Ovary (tissue), 3 donors: Measurements from ENCODE around the gene ARR3.

Experiments used
- CTCF ChIP-seq, 3 donors: fragments of 450-650 bp in 2 of 3; fragments of 200-600 bp in 1 of 3; IDR thresholded peaks; one replicate each; pipeline versions ENCODE4 v1.5.1 to v1.8.0; 2016 to 2022; ENCODE audit warnings: antibody characterized with exemption in 3 of 3, mild to moderate bottlenecking in 1 of 3
- POLR2A ChIP-seq: fragments of 450-650 bp; IDR thresholded peaks from one replicate; pipeline ENCODE4 v1.6.1; 2017; ENCODE audit warnings: antibody characterized with exemption, mild to moderate bottlenecking, moderate library complexity
- donor health status: DM: no; HTN: no; CAD: no.

- TF ChIP-seq POLR2A = no peak
- TF ChIP-seq CTCF (IDR thresholded peaks at IDR 0.05) = no peak
Observed at GRCh38 chrX:70240751-70241150, 27.4 kb upstream of the ARR3 start.
